Measurements from ENCODE around the gene AUP1. TPM values are rescaled to one million over a fixed set of nuclear protein-coding genes. Genes with fewer than 3 reads are reported as not detected.

Gene AUP1
- total RNA-seq, 2 donors from 2014 or later = 55.2 to 80.9 TPM

- H3K4me1 ChIP-seq = peaks cover 0 to 56% of the 10 kb centered on the region in 2 donors
- H3K36me3 ChIP-seq = no peaks in the 10 kb centered on the region
- no peak for TF ChIP-seq CTCF (IDR thresholded peaks at IDR 0.05)
- peaks cover 18 to 21% of the 10 kb centered on the region in 2 donors for H3K27me3 ChIP-seq
- no peak within 1 kb of the TSS for H3K27ac ChIP-seq
- H3K9me3 ChIP-seq = no peaks in the 10 kb centered on the region
- no peak for DNase-seq (ENCODE audit: low spot score)
- peak within 1 kb of the TSS; percentile 6 to 51 for H3K4me3 ChIP-seq
These were observed 30.1 kb downstream of the AUP1 start, which contains the start of gene LBX2 for GRCh38 chr2:74499267-74499939. Gene LBX2 (minus strand): TSS chr2:74499603. CDS start chr2:74499537, 66 bp downstream.

GRCh38 chr2:74498500-74499266, 30.8 kb downstream of the AUP1 start:
- H3K27me3 ChIP-seq = peaks cover 18 to 21% of the 10 kb centered on the region in 2 donors
- H3K4me3 ChIP-seq = peak overlapping the region; percentile 6 to 51
- no peak overlapping the region for H3K27ac ChIP-seq
- TF ChIP-seq CTCF (IDR thresholded peaks at IDR 0.05) = no peak
- peaks cover 1% of the 10 kb centered on the region for H3K36me3 ChIP-seq
- peaks cover 0 to 48% of the 10 kb centered on the region in 2 donors for H3K4me1 ChIP-seq
- DNase-seq (ENCODE audit: low spot score) = no peak
- no peaks in the 10 kb centered on the region for H3K9me3 ChIP-seq

GRCh38 chr2:74497777-74498499, 31.6 kb downstream of the AUP1 start:
- no peak overlapping the region for H3K27ac ChIP-seq
- peaks cover 18 to 21% of the 10 kb centered on the region in 2 donors for H3K27me3 ChIP-seq
- H3K36me3 ChIP-seq = peaks cover 9% of the 10 kb centered on the region
- no peak for TF ChIP-seq CTCF (IDR thresholded peaks at IDR 0.05)
- no peaks in the 10 kb centered on the region for H3K9me3 ChIP-seq
- DNase-seq (ENCODE audit: low spot score) = no peak
- peak overlapping the region; percentile 9 to 51 for H3K4me3 ChIP-seq
- peaks cover 0 to 42% of the 10 kb centered on the region in 2 donors for H3K4me1 ChIP-seq

- Histone ChIP-seq H3K27me3 (peaks cover 18 to 21% of the 10 kb centered on the region in 2 donors), H3K4me1 (peaks cover 0 to 34% of the 10 kb centered on the region in 2 donors), H3K4me3 (peak overlapping the region in 1 of 2 donors; percentile 51), H3K27ac (no peak overlapping the region), H3K36me3 (peaks cover 16% of the 10 kb centered on the region), H3K9me3 (no peaks in the 10 kb centered on the region)
- DNase-seq (ENCODE audit: low spot score) = no peak
- no peak for TF ChIP-seq CTCF (IDR thresholded peaks at IDR 0.05)
These were observed 32.3 kb downstream of the AUP1 start for GRCh38 chr2:74496997-74497776.

GRCh38 chr2:74495440-74495839, 34.1 kb downstream of the AUP1 start:
- Histone ChIP-seq H3K9me3 (no peaks in the 10 kb centered on the region), H3K27ac (no peak overlapping the region), H3K36me3 (peaks cover 32% of the 10 kb centered on the region), H3K27me3 (peaks cover 17 to 21% of the 10 kb centered on the region in 2 donors), H3K4me1 (peaks cover 0 to 29% of the 10 kb centered on the region in 2 donors), H3K4me3 (no peak overlapping the region)
- no peak for TF ChIP-seq CTCF (IDR thresholded peaks at IDR 0.05)
- no peak for DNase-seq (ENCODE audit: low spot score)
